GM18505 (cell line): ENCODE results near the gene MAD1L1.
"Not testable (repeated sequence)": the region's sequence is repeated elsewhere in the genome, so short reads cannot be mapped to it uniquely, and the experiment has no call there.

ENCODE experiments used
- ATAC-seq: cut with Tn5 transposase; IDR thresholded peaks from one replicate; pipeline ENCODE4 v1.9.1; 2021; ENCODE audit not compliant: unreplicated experiment
- POLR2A ChIP-seq: IDR thresholded peaks from 4 replicates; pipeline ENCODE4 v1.6.1; 2011; ENCODE audit warnings: borderline replicate concordance; ENCODE audit not compliant: insufficient read depth, insufficient read length; ENCODE audit errors: extremely low read depth

The MAD1L1 gene

GRCh38 chr7:1884583-1885350, 348.0 kb downstream of the MAD1L1 start:
- TF ChIP-seq POLR2A = no peak
- ATAC-seq = no peak

DNA sequence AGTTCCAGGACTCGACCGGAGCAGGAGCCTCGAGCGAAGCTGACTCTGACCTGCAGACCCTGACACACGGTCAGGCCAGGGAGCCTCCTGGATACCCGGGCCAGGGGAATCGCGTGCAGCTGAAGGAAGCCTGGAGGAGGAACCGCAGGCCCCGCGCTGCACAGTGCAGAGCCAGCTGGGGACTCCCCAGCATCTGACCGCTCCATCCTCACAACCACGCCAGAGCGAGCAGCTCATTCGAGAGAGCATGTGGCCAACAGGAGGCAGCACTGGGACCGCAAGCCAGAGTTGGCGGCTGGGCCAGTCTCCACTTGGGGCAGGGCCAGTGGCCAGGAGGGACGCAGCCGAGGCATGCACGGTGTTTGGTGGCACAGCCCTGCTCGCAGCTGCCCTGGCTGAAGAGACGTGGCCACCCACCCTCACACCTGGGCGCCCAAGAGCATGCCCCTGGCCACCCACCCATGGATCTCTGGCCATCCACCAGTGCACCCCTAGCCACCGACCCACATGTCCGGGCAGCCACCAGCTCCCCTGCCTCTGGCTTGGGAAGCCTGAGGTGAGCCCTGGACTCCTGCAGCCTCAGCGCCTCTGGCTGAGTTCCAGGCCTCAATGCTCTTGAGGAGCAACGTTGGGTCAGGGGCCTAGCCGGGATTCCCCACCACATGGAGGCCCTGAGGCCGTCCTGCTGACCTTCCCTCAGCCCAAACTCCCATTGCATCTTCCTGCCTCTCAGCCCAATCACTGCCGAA, 348.7 kb downstream of the MAD1L1 start:
- no peak for ATAC-seq
- TF ChIP-seq POLR2A = no peak

DNA sequence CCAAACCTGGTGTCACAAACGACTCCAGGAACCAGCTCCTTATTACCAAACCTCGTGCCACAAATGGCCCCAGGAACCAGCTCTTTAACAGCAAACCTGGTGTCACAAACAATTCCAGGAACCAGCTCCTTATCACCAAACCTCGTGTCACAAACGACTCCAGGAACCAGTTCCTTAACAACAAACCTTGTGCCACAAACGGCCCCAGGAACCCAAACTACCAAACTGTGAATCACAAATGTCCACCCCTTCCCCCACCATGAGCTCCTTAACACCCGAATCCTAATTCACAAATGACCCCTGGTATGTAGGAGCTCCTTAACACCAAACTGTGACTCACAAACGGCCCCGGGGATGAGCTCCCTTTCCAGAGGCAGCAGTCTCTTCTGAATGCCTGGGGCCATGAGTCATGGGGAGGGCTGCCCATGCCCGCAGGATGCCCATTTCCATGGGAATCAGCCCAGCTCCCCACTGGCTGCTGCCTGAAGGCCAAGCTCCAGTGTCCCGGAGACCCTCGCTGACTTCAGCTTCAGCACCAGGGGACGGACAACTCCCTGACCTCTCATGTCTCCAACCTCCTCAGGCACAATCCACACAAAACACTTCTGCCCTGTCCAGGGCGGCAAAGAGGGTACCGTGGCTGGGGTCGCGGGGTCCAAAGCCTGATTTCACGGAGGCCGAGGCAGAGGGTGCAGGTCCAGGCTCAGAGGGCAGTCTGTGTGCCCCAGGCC, 349.5 kb downstream of the MAD1L1 start:
- no peak for TF ChIP-seq POLR2A
- no peak for ATAC-seq

DNA sequence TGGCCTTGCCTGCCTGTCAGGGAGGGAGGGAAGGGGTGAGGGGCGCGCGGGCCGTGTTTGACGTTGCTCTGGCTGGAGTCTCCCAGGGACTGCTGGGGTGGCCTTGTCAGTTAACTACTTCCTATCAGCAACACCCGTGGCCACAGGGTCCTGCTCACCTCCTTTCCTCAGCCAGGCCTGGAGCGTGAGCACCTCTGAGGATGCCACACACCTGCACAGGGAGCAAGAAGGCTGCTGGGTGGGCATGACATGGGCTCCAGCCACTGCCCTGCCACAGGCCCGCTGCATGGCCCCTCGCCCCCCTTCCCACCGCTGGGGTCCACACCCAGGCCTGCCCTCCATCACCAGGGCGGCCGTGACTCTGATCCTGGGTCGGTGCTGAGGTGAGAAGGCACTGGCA, 350.3 kb downstream of the MAD1L1 start:
- ATAC-seq = no peak
- no peak for TF ChIP-seq POLR2A

- no peak for ATAC-seq
Measured at GRCh38 chr7:1881946-1882345, 350.8 kb downstream of the MAD1L1 start.

GRCh38 chr7:1876641-1877040, 356.1 kb downstream of the MAD1L1 start:
- ATAC-seq = not testable (repeated sequence)

More at GRCh38 chr7:1881946-1882345, 350.8 kb downstream of the MAD1L1 start:
- TF ChIP-seq POLR2A = no peak

GRCh38 chr7:1875392-1876199, 357.1 kb downstream of the MAD1L1 start:
- ATAC-seq = not testable (repeated sequence)

DNA sequence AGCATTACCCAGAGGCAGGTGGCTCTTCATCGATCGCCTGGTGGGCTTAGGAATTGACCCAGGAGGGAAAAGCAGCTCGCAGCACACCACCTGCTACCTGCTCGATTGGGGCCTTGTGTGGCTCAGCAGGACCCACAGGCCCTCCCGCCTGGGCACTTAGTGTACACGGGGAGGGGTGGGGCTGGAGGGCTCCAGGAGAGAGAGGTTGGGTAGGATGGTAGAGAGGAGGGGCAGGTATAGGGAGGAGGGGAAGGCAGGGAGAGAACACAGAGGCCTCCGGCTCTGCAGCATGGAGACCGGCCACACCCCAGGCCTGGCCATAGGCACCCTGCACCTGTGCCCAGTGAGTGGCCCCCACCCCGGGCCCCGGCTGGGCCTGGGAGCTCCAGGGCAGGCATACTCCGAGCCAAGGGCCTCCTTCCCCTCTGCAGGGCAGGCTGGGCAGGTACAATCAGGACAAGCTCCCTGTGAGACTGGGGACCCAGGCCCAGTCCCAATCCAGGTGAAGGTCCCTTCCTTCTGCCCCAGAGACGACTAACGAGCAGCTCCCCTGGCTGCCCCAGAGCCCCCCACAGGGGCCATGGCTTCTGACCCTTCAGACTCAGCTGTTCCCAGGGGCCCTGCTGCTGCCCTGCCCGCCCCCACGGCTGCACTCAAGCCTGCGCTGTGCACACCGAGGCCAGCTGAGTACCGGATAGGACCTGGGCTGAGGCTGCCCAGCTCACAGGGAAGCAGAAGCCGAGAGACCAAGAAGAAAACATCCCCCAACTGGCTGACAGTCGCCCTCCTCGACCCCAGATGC, 358.0 kb downstream of the MAD1L1 start:
- not testable (repeated sequence) for ATAC-seq

GRCh38 chr7:1873857-1874589, 358.7 kb downstream of the MAD1L1 start:
- ATAC-seq = no peak
- no peak for TF ChIP-seq POLR2A

- no peak for ATAC-seq
- no peak for TF ChIP-seq POLR2A
Measured at GRCh38 chr7:1873421-1873820, 359.3 kb downstream of the MAD1L1 start.

DNA sequence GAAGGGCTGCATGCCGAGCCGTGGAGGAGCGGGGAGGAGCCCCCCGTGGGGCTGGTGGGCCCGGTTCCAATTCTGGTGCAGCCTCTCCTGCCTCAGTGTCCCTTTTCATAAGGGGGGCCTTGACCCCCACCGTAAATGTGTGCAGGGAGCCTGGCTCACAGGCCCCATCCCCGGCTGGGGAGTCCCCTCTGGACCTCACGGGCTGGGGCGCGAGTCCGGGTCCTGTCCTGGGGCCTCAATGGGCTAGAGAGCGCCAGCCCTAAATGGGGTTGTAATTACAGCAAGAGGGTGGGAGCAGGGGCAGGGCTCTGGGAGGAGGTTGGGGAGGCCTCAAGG, 359.7 kb downstream of the MAD1L1 start:
- TF ChIP-seq POLR2A = no peak
- no peak for ATAC-seq
